CD14-positive monocyte (primary cell): ENCODE results near the gene CDH13. TPM values are rescaled to one million over a fixed set of nuclear protein-coding genes. Genes with fewer than 3 reads are reported as not detected.

Source experiments
- DNase-seq, 3 donors: peaks; one replicate each; pipeline ENCODE4 v3.0.0-alpha.2; 2011 to 2022
- H2AFZ ChIP-seq: 2 replicates; pipeline ENCODE4 v1.6.0; 2012; ENCODE audit warnings: mild to moderate bottlenecking, low read depth, low read length, inconsistent platforms; ENCODE audit not compliant: insufficient read depth, poor library complexity, severe bottlenecking
- H3K27ac ChIP-seq, 2 donors: 1 replicate in 1 of 2; 2 replicates in 1 of 2; pipeline ENCODE4 v1.5.1; 2012 to 2013; ENCODE audit warnings: low read length in 2 of 2, control low read depth in 1 of 2, inconsistent platforms in 1 of 2, low read depth in 1 of 2, mild to moderate bottlenecking in 1 of 2
- H3K27me3 ChIP-seq, 2 donors: one replicate each; pipeline versions ENCODE4 v1.6.0 to v1.6.1; 2011 to 2013; ENCODE audit warnings: low read length in 2 of 2; ENCODE audit not compliant: control insufficient read depth in 2 of 2, insufficient read depth in 2 of 2
- H3K36me3 ChIP-seq, 2 donors: replicated peaks in 1 of 2; 1 replicate in 1 of 2; 2 replicates in 1 of 2; pipeline versions ENCODE4 v1.5.1 to v1.6.1; 2012 to 2013; ENCODE audit warnings: low read length in 2 of 2, control low read depth in 1 of 2, inconsistent platforms in 1 of 2, mild to moderate bottlenecking in 1 of 2; ENCODE audit not compliant: insufficient read depth in 2 of 2, control insufficient read depth in 1 of 2
- H3K4me1 ChIP-seq, 2 donors: 1 replicate in 1 of 2; 2 replicates in 1 of 2; pipeline versions ENCODE4 v1.5.1 to v1.6.1; 2012 to 2013; ENCODE audit warnings: low read length in 2 of 2, control low read depth in 1 of 2, inconsistent platforms in 1 of 2, mild to moderate bottlenecking in 1 of 2, moderate library complexity in 1 of 2; ENCODE audit not compliant: insufficient read depth in 2 of 2, control insufficient read depth in 1 of 2
- H3K4me2 ChIP-seq: replicated peaks from 2 replicates; pipeline ENCODE3; 2012; ENCODE audit warnings: low read length, moderate library complexity, mild to moderate bottlenecking; ENCODE audit not compliant: poor library complexity, severe bottlenecking; ENCODE audit errors: extremely low read depth
- H3K4me3 ChIP-seq, 3 experiments: fragments of 200-600 bp in 1 of 3; sonication (generic) in 1 of 3; replicated peaks in 1 of 3; 1 replicate in 2 of 3; 2 replicates in 1 of 3; pipeline ENCODE4 v1.5.1; 2011 to 2013; ENCODE audit warnings: low read length in 3 of 3, mild to moderate bottlenecking in 3 of 3, control low read depth in 2 of 3, low read depth in 2 of 3, inconsistent platforms in 1 of 3, moderate library complexity in 1 of 3
- H3K79me2 ChIP-seq: 2 replicates; pipeline ENCODE4 v1.6.0; 2012; ENCODE audit warnings: mild to moderate bottlenecking, control low read depth, inconsistent platforms, low read length, moderate library complexity; ENCODE audit not compliant: insufficient read depth
- H3K9ac ChIP-seq: 2 replicates; pipeline ENCODE4 v1.6.0; 2017; ENCODE audit warnings: low read length, mild to moderate bottlenecking; ENCODE audit not compliant: insufficient read depth, poor library complexity, severe bottlenecking
- H3K9me3 ChIP-seq, 2 donors: replicated peaks in 1 of 2; 1 replicate in 1 of 2; 2 replicates in 1 of 2; pipeline versions ENCODE4 v1.5.1 to v1.6.1; 2012 to 2013; ENCODE audit warnings: low read length in 2 of 2, control low read depth in 1 of 2; ENCODE audit not compliant: control insufficient read depth in 1 of 2, insufficient read depth in 1 of 2
- H4K20me1 ChIP-seq: 2 replicates; pipeline ENCODE4 v1.6.0; 2012; ENCODE audit warnings: mild to moderate bottlenecking, low read length, control low read depth, moderate library complexity; ENCODE audit not compliant: insufficient read depth
- H3K27ac Mint-ChIP-seq, 7 donors: one replicate each; pipeline ENCODE4 v1.8.0; 2020; ENCODE audit warnings: mild to moderate bottlenecking in 7 of 7, mixed read lengths in 7 of 7, moderate library complexity in 6 of 7, inconsistent platforms in 2 of 7
- H3K27me3 Mint-ChIP-seq, 3 donors: one replicate each; pipeline ENCODE4 v1.8.0; 2021 to 2022; ENCODE audit warnings: low read depth in 3 of 3, mild to moderate bottlenecking in 3 of 3, mixed read lengths in 3 of 3, moderate library complexity in 3 of 3, inconsistent platforms in 1 of 3
- H3K36me3 Mint-ChIP-seq, 2 donors: one replicate each; pipeline ENCODE4 v1.8.0; 2020; ENCODE audit warnings: mixed read lengths in 2 of 2, inconsistent platforms in 1 of 2, mild to moderate bottlenecking in 1 of 2
- H3K4me1 Mint-ChIP-seq: one replicate; pipeline ENCODE4 v1.8.0; 2020; ENCODE audit warnings: mild to moderate bottlenecking, mixed read lengths
- H3K4me3 Mint-ChIP-seq, 2 donors: one replicate each; pipeline ENCODE4 v1.8.0; 2020; ENCODE audit warnings: mild to moderate bottlenecking in 2 of 2, mixed read lengths in 2 of 2, moderate library complexity in 1 of 2
- H3K9me3 Mint-ChIP-seq, 7 donors: one replicate each; pipeline ENCODE4 v1.8.0; 2020 to 2022; ENCODE audit warnings: mixed read lengths in 7 of 7, mild to moderate bottlenecking in 6 of 7, moderate library complexity in 6 of 7, inconsistent platforms in 2 of 7
- CTCF ChIP-seq: fragments of 200-600 bp; IDR thresholded peaks from one replicate; pipeline ENCODE4 v1.8.0; 2022; ENCODE audit warnings: antibody characterized with exemption, mild to moderate bottlenecking
- WGBS: methylation state at CpG from one replicate; pipeline ENCODE4 v1.1.5; 2013; ENCODE audit warnings: missing lambda C conversion rate; ENCODE audit not compliant: insufficient coverage; 5-methylcytosine and 5-hydroxymethylcytosine counted together
- intact Hi-C, 2 donors: fragments of 100-400 bp; cut with micrococcal nuclease; formaldehyde crosslinking; loops; one replicate each; pipeline versions ENCODE4 v1.15.0 to v1.15.1; 2023
- polyA plus RNA-seq, 3 donors: library from polyadenylated mRNA; depleted of rRNA in 1 of 3; unstranded in 2 of 3; stranded (reverse) in 1 of 3; fragments of 300-500 nt in 2 of 3; fragments of >200 nt in 1 of 3; fragmentation: Illumina TruSeq in 2 of 3; gene quantifications; 1 replicate in 2 of 3; 2 replicates in 1 of 3; pipeline ENCODE4 v1.2.3, GENCODE V29; 2012 to 2021

The CDH13 gene
- polyA plus RNA-seq, 3 donors: 0.13 to 0.19 TPM; not detected in 1

GRCh38 chr16:83539736-83540490 is 913.1 kb downstream of the CDH13 start:
- no peak overlapping the region for H3K27ac Mint-ChIP-seq
- Histone ChIP-seq H3K4me1 (no peaks in the 10 kb centered on the region), H3K4me2 (no peak overlapping the region), H3K9ac (no peak overlapping the region), H3K79me2 (no peaks in the 10 kb centered on the region), H3K9me3 (no peaks in the 10 kb centered on the region), H3K4me3 (no peak overlapping the region), H3K27ac (no peak overlapping the region), H3K36me3 (no peaks in the 10 kb centered on the region), H2AFZ (no peak overlapping the region), H3K27me3 (no peaks in the 10 kb centered on the region), H4K20me1 (no peaks in the 10 kb centered on the region)
- peaks cover 0 to 7% (median 5%) of the 10 kb centered on the region in 7 donors for H3K9me3 Mint-ChIP-seq
- H3K4me1 Mint-ChIP-seq: no peaks in the 10 kb centered on the region
- no peak for TF ChIP-seq CTCF
- intact Hi-C loops: no loop called here
- WGBS: 92% methylated on average over 5 of the region's 12 CpGs
- no peak for DNase-seq
- H3K4me3 Mint-ChIP-seq: no peak overlapping the region
- peaks cover 0 to 2% (median 0%) of the 10 kb centered on the region in 3 donors for H3K27me3 Mint-ChIP-seq
- H3K36me3 Mint-ChIP-seq: no peaks in the 10 kb centered on the region

- Histone ChIP-seq H3K4me2 (no peak overlapping the region), H2AFZ (no peak overlapping the region), H3K79me2 (no peaks in the 10 kb centered on the region), H3K27ac (no peak overlapping the region), H3K27me3 (no peaks in the 10 kb centered on the region), H3K9ac (no peak overlapping the region), H3K9me3 (no peaks in the 10 kb centered on the region), H4K20me1 (no peaks in the 10 kb centered on the region), H3K36me3 (no peaks in the 10 kb centered on the region), H3K4me1 (no peaks in the 10 kb centered on the region), H3K4me3 (no peak overlapping the region)
- DNase-seq: no peak
- H3K4me3 Mint-ChIP-seq: no peak overlapping the region
- no CpG with 5 or more reads among the region's 1 CpG for WGBS
- no peaks in the 10 kb centered on the region for H3K4me1 Mint-ChIP-seq
- H3K27ac Mint-ChIP-seq: no peak overlapping the region
- H3K36me3 Mint-ChIP-seq: no peaks in the 10 kb centered on the region
- H3K9me3 Mint-ChIP-seq: peaks cover 0 to 6% (median 3%) of the 10 kb centered on the region in 7 donors
- TF ChIP-seq CTCF: no peak
- peaks cover 0 to 2% (median 1%) of the 10 kb centered on the region in 3 donors for H3K27me3 Mint-ChIP-seq
- intact Hi-C loops: no loop called here
Measured at GRCh38 chr16:83541231-83541630, 914.5 kb downstream of the CDH13 start.
